Fibroblast of pulmonary artery (primary cell): ENCODE measurements around the gene AQP12B.

Experiments used
- DNase-seq: peaks from one replicate; pipeline ENCODE4 v3.0.0-alpha.2; 2010; ENCODE audit warnings: low read depth
- H3K4me3 ChIP-seq: replicated peaks from 2 replicates; pipeline ENCODE4 v1.5.1; 2011; ENCODE audit warnings: low read depth, mild to moderate bottlenecking, control low read depth, low read length, moderate library complexity
- TF ChIP-seq, protein P1 (sequence below): IDR thresholded peaks from 2 replicates; pipeline ENCODE4 v1.5.1; 2011; ENCODE audit warnings: mild to moderate bottlenecking, control low read depth, low read length, inconsistent platforms; ENCODE audit errors: missing control alignments

Gene AQP12B

DNA sequence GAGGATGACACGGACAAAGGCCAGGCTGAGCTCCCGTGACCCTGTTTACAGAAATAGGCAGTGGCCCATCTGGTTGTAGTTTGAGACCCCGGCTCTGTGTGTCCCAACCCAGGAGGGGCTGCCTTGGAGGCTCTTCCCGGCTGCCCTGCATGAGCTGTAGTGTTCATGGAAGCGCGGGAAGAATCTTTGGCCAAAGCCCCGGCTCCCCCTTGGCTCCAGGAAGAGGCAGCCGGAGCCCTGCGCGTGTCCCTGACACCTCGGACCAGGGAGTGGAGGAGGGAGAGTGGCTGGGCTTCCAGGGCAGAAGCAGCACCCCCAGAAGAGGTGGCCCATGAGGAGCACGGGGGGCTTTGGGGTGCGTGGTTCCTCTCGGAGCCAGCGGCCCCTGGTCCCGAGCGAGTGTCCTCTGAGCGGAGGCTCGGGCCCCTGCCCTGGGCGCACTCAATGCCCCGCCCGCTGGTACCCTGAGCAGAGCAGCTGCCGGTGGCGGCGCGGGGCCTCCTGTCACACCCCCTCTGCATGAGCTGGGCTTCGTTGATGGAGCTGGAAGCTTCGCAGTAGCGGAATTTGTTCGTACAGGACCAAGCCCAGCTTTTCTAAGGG lies 35.7 kb downstream of the AQP12B start:
- DNase-seq = no peak
- no peak overlapping the region for H3K4me3 ChIP-seq
- TF ChIP-seq, protein P1, sequence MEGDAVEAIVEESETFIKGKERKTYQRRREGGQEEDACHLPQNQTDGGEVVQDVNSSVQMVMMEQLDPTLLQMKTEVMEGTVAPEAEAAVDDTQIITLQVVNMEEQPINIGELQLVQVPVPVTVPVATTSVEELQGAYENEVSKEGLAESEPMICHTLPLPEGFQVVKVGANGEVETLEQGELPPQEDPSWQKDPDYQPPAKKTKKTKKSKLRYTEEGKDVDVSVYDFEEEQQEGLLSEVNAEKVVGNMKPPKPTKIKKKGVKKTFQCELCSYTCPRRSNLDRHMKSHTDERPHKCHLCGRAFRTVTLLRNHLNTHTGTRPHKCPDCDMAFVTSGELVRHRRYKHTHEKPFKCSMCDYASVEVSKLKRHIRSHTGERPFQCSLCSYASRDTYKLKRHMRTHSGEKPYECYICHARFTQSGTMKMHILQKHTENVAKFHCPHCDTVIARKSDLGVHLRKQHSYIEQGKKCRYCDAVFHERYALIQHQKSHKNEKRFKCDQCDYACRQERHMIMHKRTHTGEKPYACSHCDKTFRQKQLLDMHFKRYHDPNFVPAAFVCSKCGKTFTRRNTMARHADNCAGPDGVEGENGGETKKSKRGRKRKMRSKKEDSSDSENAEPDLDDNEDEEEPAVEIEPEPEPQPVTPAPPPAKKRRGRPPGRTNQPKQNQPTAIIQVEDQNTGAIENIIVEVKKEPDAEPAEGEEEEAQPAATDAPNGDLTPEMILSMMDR = no peak

DNA sequence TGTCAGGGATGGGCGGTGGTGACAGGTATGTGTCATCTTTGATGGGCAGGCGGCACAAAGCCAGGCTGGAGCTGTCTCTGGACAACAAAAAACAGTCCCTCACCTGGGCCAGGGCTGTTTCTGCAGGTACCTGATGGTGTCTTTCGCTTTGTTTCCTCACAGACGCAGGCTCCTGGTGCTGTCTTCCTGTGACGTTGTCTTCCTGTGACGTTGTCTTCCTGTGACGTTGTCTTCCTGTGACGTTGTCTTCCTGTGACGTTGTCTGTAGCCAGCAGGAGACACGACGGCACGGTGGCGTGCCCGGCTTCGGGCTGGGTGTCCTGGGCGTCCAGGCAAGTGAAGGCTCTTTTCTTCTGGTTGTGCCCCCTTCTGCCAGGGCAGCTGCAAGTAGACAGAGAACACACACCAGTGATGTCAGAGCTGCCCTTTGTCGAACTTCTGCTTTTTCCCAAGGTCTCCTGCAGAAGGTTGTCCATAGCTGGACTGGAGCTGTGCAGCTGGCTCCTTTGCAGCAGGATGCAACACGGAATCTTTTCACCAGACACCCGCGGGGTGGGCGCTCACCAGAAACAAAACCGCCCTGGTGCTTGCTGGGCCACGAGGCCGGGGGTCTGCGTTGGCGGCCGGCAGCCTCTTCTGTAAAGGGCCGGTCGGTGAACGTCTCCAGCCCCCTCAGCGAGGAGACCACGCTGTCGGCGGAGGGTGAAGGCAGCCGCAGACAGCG lies 36.3 kb downstream of the AQP12B start:
- DNase-seq = no peak
- TF ChIP-seq, protein P1 = no peak
- no peak overlapping the region for H3K4me3 ChIP-seq

DNA sequence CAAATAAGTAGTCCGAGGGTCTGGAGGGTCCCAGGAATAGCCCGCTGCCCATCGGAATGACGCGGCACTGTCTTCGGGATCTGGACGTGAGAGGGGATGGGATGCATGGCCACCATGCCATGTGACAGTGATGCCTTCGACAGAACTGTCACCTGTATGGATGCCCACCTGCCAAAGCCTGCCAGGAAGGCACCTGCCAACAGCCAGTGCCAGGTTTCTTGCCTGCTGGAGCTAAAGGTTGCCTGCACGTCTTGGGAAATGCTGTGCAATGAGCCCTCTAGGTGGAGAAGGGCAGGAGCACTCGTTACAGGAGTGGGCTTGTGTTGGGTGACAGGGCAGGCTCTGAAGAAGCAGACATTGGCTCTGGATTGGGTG lies 36.9 kb downstream of the AQP12B start:
- no peak for DNase-seq

DNA sequence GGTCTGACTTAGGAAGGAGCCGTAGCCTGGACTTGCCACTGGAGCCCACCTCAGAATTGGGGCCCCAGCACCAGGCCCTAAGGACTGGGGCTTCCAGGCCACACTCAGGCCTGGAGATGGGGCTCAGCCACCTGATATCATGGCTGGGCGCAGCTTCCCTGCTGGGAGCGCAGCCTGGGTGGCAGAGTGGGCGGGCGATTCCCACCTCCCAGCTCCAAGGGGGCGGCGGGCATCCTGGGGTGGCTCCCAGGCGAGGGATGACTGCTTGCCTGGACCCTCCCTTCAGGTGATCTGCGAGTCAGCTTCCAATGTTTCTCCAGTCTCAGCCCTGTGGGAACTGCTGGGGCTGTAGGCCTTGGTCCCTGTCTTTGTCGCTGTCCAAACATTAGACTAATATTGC lies 37.3 kb downstream of the AQP12B start:
- TF ChIP-seq, protein P1 = no peak
- H3K4me3 ChIP-seq = no peak overlapping the region
- no peak for DNase-seq

More for the DNA sequence above, 36.9 kb downstream of the AQP12B start:
- TF ChIP-seq, protein P1 = no peak
- no peak overlapping the region for H3K4me3 ChIP-seq

DNA sequence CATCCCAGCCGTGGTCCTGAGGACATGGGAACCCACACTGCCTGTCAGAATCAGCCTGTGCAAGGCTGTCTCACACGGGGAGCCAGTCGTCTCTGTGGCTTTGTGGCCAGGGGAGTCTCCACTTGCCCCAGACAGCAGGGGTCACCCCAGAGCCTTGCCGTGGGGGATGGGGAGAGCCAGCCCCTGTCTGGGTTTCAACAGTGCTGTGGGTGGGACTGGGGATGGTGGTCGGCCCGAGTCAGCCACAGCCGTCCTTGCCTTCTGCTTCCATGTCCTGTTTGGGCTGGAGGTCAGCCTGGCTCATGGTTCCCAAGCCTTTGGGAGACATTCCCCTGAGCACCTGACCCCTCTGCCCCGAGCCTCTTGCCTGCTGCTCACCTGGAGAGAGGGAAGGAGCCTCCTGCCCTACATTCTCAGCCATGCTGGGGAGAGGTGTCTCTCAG lies 37.8 kb downstream of the AQP12B start:
- no peak for DNase-seq
- H3K4me3 ChIP-seq = no peak overlapping the region
- TF ChIP-seq, protein P1 = no peak

DNA sequence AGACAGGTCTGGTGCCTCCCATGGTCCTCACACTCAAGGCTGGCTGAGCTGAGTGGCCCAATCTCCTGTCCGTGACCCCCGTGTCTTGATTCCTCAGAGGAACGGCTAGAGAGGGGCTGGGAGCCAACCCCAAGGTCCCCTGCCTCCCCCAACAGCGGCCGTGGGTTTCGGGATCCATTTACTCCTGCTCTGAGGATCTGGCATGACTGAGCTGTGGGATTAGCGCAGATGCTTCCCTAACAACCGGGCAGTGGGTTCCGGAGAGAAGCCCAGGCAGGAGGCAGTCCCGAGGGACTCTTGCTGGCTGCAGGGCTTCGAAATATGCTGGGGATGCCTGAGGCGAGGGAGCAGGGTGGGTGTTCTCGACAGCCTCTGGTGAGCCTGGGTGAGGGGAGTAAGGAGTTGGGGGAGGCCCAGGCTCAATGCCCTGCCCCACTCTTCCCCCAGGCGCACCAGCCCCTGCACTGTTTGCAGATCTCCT lies 38.5 kb downstream of the AQP12B start:
- TF ChIP-seq, protein P1 = no peak
- no peak overlapping the region for H3K4me3 ChIP-seq
- DNase-seq = no peak
